Natural killer cell (primary cell): ENCODE results near the gene MAPK8IP1. TPM values are rescaled to one million over a fixed set of nuclear protein-coding genes. Genes with fewer than 3 reads are reported as not detected.
"Not testable (repeated sequence)": the region's sequence is repeated elsewhere in the genome, so short reads cannot be mapped to it uniquely, and the experiment has no call there.

Experiments
- ATAC-seq, 3 donors: fragments of 150-1000 bp in 2 of 3; fragments of 200-7000 bp in 1 of 3; cut with Tn5 transposase; 1 replicate in 1 of 3; 2 replicates in 2 of 3; pipeline ENCODE4 v1.10.0; 2021; ENCODE audit warnings: mild to moderate bottlenecking in 2 of 3, moderate library complexity in 2 of 3
- DNase-seq, 2 donors: peaks; one replicate each; pipeline versions ENCODE4 v3.0.0 to v3.0.0-alpha.2; 2013 to 2021; ENCODE audit warnings: mixed read lengths in 1 of 2
- H3K27ac ChIP-seq: one replicate; pipeline ENCODE4 v1.5.1; 2013; ENCODE audit warnings: mild to moderate bottlenecking, low read length
- H3K27me3 ChIP-seq: one replicate; pipeline ENCODE4 v1.6.1; 2013; ENCODE audit warnings: low read length; ENCODE audit not compliant: control insufficient read depth, insufficient read depth
- H3K36me3 ChIP-seq: one replicate; pipeline ENCODE4 v1.6.1; 2013; ENCODE audit warnings: low read length; ENCODE audit not compliant: control insufficient read depth, insufficient read depth
- H3K4me1 ChIP-seq: one replicate; pipeline ENCODE4 v1.6.1; 2013; ENCODE audit warnings: low read length; ENCODE audit not compliant: control insufficient read depth, insufficient read depth
- H3K4me3 ChIP-seq: one replicate; pipeline ENCODE4 v1.5.1; 2013; ENCODE audit warnings: low read length
- H3K9me3 ChIP-seq: one replicate; pipeline ENCODE4 v1.6.1; 2013; ENCODE audit warnings: low read length; ENCODE audit not compliant: control insufficient read depth, insufficient read depth
- H3K27ac Mint-ChIP-seq, 2 donors: one replicate each; pipeline ENCODE4 v1.8.0; 2022; ENCODE audit warnings: mild to moderate bottlenecking in 2 of 2, mixed read lengths in 2 of 2, moderate library complexity in 1 of 2
- H3K27me3 Mint-ChIP-seq, 2 donors: one replicate each; pipeline ENCODE4 v1.8.0; 2022; ENCODE audit warnings: low read depth in 2 of 2, mixed read lengths in 2 of 2
- H3K36me3 Mint-ChIP-seq: one replicate; pipeline ENCODE4 v1.8.0; 2022; ENCODE audit warnings: mixed read lengths
- H3K4me1 Mint-ChIP-seq, 2 donors: one replicate each; pipeline ENCODE4 v1.8.0; 2022; ENCODE audit warnings: mixed read lengths in 2 of 2
- H3K4me3 Mint-ChIP-seq: one replicate; pipeline ENCODE4 v1.8.0; 2022; ENCODE audit warnings: mild to moderate bottlenecking, moderate library complexity, mixed read lengths
- H3K9me3 Mint-ChIP-seq, 2 donors: one replicate each; pipeline ENCODE4 v1.8.0; 2022; ENCODE audit warnings: mixed read lengths in 2 of 2
- WGBS: methylation state at CpG from one replicate; pipeline ENCODE4 v1.1.7; 2013; ENCODE audit warnings: missing lambda C conversion rate; ENCODE audit not compliant: insufficient coverage; 5-methylcytosine and 5-hydroxymethylcytosine counted together
- intact Hi-C: fragments of 100-400 bp; cut with micrococcal nuclease; formaldehyde crosslinking; loops from one replicate; pipeline ENCODE4 v1.14.2; 2022
- total RNA-seq, 4 donors: library from RNA; stranded (reverse); fragments of 120-200 nt in 1 of 4; gene quantifications; one replicate each; pipeline versions ENCODE4 v1.2.3 to v1.2.4, GENCODE V29; 2013 to 2022
- TF ChIP-seq, protein P1 (sequence below): fragments of 200-600 bp; IDR thresholded peaks from one replicate; pipeline ENCODE4 v1.8.0; 2022; ENCODE audit warnings: antibody characterized with exemption

MAPK8IP1 gene
- total RNA-seq: 10 to 100 TPM in 2 of 3 donors, 1 to 10 TPM in 1; 9.7 to 21.5 (median 13.9) TPM
- 2.0 TPM for total RNA-seq (2013)

DNA sequence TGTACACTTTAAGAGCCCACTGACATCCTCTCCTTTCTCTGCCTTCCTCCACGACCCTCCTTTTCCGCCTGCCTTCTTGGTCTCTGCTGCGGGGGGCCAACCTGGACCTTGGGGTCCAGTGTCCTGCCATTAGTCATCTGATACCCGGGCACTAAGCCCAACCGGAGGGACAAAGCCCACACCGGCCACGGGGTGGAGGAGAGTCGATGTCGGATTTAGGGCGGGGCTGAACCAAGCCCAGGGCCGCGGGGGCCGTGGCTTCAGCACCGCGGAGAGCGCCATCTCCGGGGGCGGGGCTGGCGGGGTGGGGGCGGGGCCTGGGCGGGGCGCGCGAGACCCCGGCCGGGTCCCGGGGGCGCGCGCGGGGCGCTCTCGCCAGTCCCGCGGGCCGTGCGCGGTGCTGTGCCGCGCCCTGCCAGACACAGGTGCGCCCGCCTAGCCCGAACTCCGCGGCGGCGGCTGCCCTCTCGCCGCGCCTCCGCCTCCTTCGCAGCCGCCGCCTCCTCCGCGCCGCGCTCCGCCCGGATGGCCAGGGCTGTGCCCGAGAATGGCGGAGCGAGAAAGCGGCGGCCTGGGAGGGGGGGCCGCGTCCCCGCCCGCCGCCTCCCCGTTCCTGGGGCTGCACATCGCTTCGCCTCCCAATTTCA lies at the start of gene MAPK8IP1:
Gene MAPK8IP1, plus strand, starts transcription at position 378 of the 647 bp plus-strand sequence. Its CDS starts 170 bp downstream, at position 548.
- Mint-ChIP-seq H3K9me3 (no peaks in the 10 kb centered on the region), H3K4me3 (peak within 1 kb of the TSS; percentile 79), H3K27me3 (peaks cover 0 to 12% of the 10 kb centered on the region in 2 donors), H3K4me1 (peaks cover 12 to 16% of the 10 kb centered on the region in 2 donors), H3K27ac (peak within 1 kb of the TSS; percentile 34 to 38), H3K36me3 (no peaks in the 10 kb centered on the region)
- peak within 1 kb of the TSS; percentile 17 for H3K4me3 ChIP-seq
- no peaks in the 10 kb centered on the region for H3K9me3 ChIP-seq
- DNase-seq (peak; percentile 66 to 76), ATAC-seq (peak; percentile 87 to 91 (median 89))
- intact Hi-C loops: no loop called here
- peaks cover 13% of the 10 kb centered on the region for H3K36me3 ChIP-seq
- peaks cover 5% of the 10 kb centered on the region for H3K27me3 ChIP-seq
- H3K4me1 ChIP-seq: peaks cover 12% of the 10 kb centered on the region
- TF ChIP-seq, protein P1, sequence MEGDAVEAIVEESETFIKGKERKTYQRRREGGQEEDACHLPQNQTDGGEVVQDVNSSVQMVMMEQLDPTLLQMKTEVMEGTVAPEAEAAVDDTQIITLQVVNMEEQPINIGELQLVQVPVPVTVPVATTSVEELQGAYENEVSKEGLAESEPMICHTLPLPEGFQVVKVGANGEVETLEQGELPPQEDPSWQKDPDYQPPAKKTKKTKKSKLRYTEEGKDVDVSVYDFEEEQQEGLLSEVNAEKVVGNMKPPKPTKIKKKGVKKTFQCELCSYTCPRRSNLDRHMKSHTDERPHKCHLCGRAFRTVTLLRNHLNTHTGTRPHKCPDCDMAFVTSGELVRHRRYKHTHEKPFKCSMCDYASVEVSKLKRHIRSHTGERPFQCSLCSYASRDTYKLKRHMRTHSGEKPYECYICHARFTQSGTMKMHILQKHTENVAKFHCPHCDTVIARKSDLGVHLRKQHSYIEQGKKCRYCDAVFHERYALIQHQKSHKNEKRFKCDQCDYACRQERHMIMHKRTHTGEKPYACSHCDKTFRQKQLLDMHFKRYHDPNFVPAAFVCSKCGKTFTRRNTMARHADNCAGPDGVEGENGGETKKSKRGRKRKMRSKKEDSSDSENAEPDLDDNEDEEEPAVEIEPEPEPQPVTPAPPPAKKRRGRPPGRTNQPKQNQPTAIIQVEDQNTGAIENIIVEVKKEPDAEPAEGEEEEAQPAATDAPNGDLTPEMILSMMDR: no peak
- 1% methylated on average over 73 of the region's 73 CpGs for WGBS
- no peak within 1 kb of the TSS for H3K27ac ChIP-seq

DNA sequence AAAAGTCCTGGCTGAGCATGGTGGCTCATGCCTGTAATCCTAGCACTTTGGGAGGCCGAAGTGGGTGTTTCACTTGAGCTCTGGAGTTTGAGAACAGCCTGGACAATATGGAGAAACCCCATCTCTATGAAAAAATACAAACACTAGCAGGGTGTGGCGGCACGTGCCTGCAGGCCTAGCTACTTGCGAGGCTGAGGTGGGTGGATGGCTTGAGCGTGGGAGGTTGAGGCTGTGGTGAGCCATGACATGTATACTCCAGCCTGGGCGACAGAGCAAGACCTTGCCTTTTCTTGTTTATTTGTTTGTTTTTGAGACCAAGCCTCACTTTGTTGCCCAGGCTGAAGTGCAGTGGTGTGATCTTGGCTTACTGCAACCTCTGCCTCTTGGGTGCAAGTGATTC lies 46.2 kb upstream of the MAPK8IP1 start:
- H3K4me1 ChIP-seq: peaks cover 5% of the 10 kb centered on the region
- H3K27ac Mint-ChIP-seq: no peak overlapping the region
- WGBS: 87% methylated on average over 6 of the region's 6 CpGs
- H3K27me3 ChIP-seq: no peaks in the 10 kb centered on the region
- H3K36me3 Mint-ChIP-seq: no peaks in the 10 kb centered on the region
- DNase-seq (no peak), ATAC-seq (no peak)
- H3K4me3 ChIP-seq: no peak overlapping the region
- peaks cover 12 to 15% of the 10 kb centered on the region in 2 donors for H3K4me1 Mint-ChIP-seq
- H3K36me3 ChIP-seq: no peaks in the 10 kb centered on the region
- H3K9me3 ChIP-seq: no peaks in the 10 kb centered on the region
- H3K4me3 Mint-ChIP-seq: no peak overlapping the region
- peaks cover 8 to 14% of the 10 kb centered on the region in 2 donors for H3K27me3 Mint-ChIP-seq
- TF ChIP-seq, protein P1: no peak
- H3K27ac ChIP-seq: no peak overlapping the region
- intact Hi-C loops: no loop called here
- no peaks in the 10 kb centered on the region for H3K9me3 Mint-ChIP-seq

DNA sequence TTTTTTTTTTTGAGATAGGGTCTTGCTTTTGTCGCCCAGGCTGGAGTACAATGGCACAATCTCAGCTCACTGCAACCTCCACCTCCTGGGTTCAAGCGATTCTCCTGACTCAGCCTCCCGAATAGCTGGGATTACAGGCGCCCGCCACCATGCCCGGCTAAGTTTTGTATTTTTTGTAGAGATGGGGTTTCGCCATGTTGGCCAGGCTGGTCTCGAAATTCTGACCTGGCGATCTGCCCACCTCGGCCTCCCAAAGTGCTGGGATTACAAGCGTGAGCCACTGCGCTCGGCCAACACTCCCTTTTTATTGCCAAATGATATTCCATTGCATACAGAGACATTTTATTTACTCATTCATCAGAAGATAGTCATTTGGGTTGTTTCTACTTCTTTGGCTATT lies 45.2 kb upstream of the MAPK8IP1 start:
- H3K4me3 ChIP-seq, H3K9me3 ChIP-seq, intact Hi-C loops, H3K4me3 Mint-ChIP-seq, DNase-seq, ATAC-seq, H3K4me1 ChIP-seq, H3K27ac ChIP-seq, H3K27me3 ChIP-seq, H3K9me3 Mint-ChIP-seq, H3K36me3 Mint-ChIP-seq, H3K36me3 ChIP-seq: not testable (repeated sequence)
- 85% methylated on average over 13 of the region's 13 CpGs for WGBS
- Mint-ChIP-seq H3K4me1 (peaks cover 8 to 11% of the 10 kb centered on the region in 2 donors), H3K27ac (peak overlapping the region in 1 of 2 donors; percentile 9), H3K27me3 (peaks cover 8 to 14% of the 10 kb centered on the region in 2 donors)

DNA sequence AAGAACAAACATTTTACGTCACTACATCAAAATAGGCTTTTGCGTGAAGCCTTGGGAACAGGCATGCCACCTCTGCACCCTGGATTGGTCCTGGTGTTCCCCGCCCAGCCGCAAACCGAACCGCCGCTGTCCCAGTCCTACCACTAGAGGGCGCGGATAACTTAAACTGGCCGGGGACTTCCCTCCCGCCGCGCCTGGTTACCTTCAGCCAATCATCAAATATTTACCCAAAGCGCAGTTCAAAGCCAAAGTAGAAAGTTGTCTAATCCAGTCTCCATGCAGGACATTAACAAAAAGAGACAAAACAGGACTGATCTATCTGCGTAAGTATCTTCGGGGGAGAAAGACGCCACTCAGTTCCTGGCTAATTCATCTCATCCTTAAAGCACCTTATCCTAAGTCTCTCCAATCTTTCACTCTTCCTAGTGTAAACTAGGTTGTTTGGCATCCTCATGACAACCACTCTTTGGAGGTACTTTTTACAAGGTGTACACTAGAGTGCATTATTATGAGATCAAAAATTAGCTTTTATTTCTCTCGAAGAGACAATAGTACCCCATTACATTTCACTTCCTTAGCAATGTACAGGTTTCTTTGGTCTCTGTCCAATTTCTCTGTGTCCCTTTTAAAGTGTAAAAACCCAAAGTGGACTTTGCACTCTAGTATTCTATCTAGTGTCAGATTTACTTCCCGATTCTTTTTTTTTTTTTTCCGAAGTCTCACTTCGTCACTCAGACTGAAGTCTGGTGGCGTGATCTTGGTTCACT lies 42.1 kb upstream of the MAPK8IP1 start:
- Histone ChIP-seq H3K36me3 (no peaks in the 10 kb centered on the region), H3K27ac (peak overlapping the region; percentile 67), H3K9me3 (no peaks in the 10 kb centered on the region), H3K4me3 (no peak overlapping the region), H3K27me3 (no peaks in the 10 kb centered on the region), H3K4me1 (peaks cover 17% of the 10 kb centered on the region)
- ATAC-seq (peak; percentile 35 to 56 (median 38)), DNase-seq (peak; percentile 85 to 97)
- no peaks in the 10 kb centered on the region for H3K36me3 Mint-ChIP-seq
- H3K4me1 Mint-ChIP-seq: peaks cover 20 to 27% of the 10 kb centered on the region in 2 donors
- H3K27me3 Mint-ChIP-seq: peaks cover 3 to 6% of the 10 kb centered on the region in 2 donors
- no peaks in the 10 kb centered on the region for H3K9me3 Mint-ChIP-seq
- peak overlapping the region; percentile 83 to 97 for H3K27ac Mint-ChIP-seq
- TF ChIP-seq, protein P1: peak; percentile 98
- WGBS: 20% methylated on average over 22 of the region's 22 CpGs
- intact Hi-C loops: no loop called here
- H3K4me3 Mint-ChIP-seq: peak overlapping the region; percentile 33
